Suppressor macrophage (primary cell): ENCODE measurements around the gene RAB44.
"Not testable (repeated sequence)": the region's sequence is repeated elsewhere in the genome, so short reads cannot be mapped to it uniquely, and the experiment has no call there.

Experiments used
- DNase-seq, 4 experiments: peaks; one replicate each; pipeline ENCODE4 v3.0.0-alpha.2; 2020 to 2022

Gene RAB44

GRCh38 chr6:36688063-36688738 is 9.4 kb upstream of the RAB44 start:
- peak in 1 of 4 experiments; percentile 37 for DNase-seq

- no peak for DNase-seq
Observed at GRCh38 chr6:36688739-36689075, 8.9 kb upstream of the RAB44 start.

- DNase-seq = no peak
Observed at GRCh38 chr6:36691011-36691410, 6.6 kb upstream of the RAB44 start.

- no peak for DNase-seq
Observed at GRCh38 chr6:36691612-36692011, 6.0 kb upstream of the RAB44 start.

- DNase-seq = peak; percentile 78 to 85 (median 84)
Observed at GRCh38 chr6:36692220-36692619, 5.4 kb upstream of the RAB44 start.

- DNase-seq = no peak
Observed at GRCh38 chr6:36692861-36693702, 4.5 kb upstream of the RAB44 start.

GRCh38 chr6:36694616-36695015 is 3.0 kb upstream of the RAB44 start:
- no peak for DNase-seq

GRCh38 chr6:36695414-36695813 is 2.2 kb upstream of the RAB44 start:
- no peak for DNase-seq

GRCh38 chr6:36698196-36698595 is 570 bp downstream of the RAB44 start:
- DNase-seq = no peak

- no peak for DNase-seq
Observed at GRCh38 chr6:36698871-36699271, 1.2 kb downstream of the RAB44 start.

- DNase-seq = peak in 3 of 4 experiments; percentile 53 to 59 (median 53)
Observed at GRCh38 chr6:36699348-36699747, 1.7 kb downstream of the RAB44 start.

- DNase-seq = no peak
Observed at GRCh38 chr6:36700071-36700812, 2.6 kb downstream of the RAB44 start.

GRCh38 chr6:36700831-36701230 is 3.2 kb downstream of the RAB44 start:
- peak; percentile 44 to 73 (median 58) for DNase-seq

- peak in 3 of 4 experiments; percentile 26 to 58 (median 56) for DNase-seq
Observed at GRCh38 chr6:36701401-36701991, 3.9 kb downstream of the RAB44 start.

GRCh38 chr6:36702656-36703055 is 5.0 kb downstream of the RAB44 start:
- DNase-seq = no peak

GRCh38 chr6:36703081-36703606 is 5.5 kb downstream of the RAB44 start:
- no peak for DNase-seq

- no peak for DNase-seq
Observed at GRCh38 chr6:36703982-36704381, 6.4 kb downstream of the RAB44 start.

GRCh38 chr6:36704961-36705577 is 7.4 kb downstream of the RAB44 start:
- not testable (repeated sequence) for DNase-seq

GRCh38 chr6:36706339-36706738 is 8.7 kb downstream of the RAB44 start:
- DNase-seq = no peak

- no peak for DNase-seq
Observed at GRCh38 chr6:36712816-36713215, 15.2 kb downstream of the RAB44 start.

GRCh38 chr6:36713846-36714245 is 16.2 kb downstream of the RAB44 start:
- DNase-seq = no peak

- DNase-seq = no peak
Observed at GRCh38 chr6:36714511-36714910, 16.9 kb downstream of the RAB44 start.
